HG03095 (cell line): ENCODE data around the gene TEX2.
"Not testable (repeated sequence)": the region's sequence is repeated elsewhere in the genome, so short reads cannot be mapped to it uniquely, and the experiment has no call there.

Experiments used
- ATAC-seq: cut with Tn5 transposase; IDR thresholded peaks from one replicate; pipeline ENCODE4 v1.9.1; 2021; ENCODE audit warnings: moderate library complexity; ENCODE audit not compliant: unreplicated experiment

TEX2 gene

DNA sequence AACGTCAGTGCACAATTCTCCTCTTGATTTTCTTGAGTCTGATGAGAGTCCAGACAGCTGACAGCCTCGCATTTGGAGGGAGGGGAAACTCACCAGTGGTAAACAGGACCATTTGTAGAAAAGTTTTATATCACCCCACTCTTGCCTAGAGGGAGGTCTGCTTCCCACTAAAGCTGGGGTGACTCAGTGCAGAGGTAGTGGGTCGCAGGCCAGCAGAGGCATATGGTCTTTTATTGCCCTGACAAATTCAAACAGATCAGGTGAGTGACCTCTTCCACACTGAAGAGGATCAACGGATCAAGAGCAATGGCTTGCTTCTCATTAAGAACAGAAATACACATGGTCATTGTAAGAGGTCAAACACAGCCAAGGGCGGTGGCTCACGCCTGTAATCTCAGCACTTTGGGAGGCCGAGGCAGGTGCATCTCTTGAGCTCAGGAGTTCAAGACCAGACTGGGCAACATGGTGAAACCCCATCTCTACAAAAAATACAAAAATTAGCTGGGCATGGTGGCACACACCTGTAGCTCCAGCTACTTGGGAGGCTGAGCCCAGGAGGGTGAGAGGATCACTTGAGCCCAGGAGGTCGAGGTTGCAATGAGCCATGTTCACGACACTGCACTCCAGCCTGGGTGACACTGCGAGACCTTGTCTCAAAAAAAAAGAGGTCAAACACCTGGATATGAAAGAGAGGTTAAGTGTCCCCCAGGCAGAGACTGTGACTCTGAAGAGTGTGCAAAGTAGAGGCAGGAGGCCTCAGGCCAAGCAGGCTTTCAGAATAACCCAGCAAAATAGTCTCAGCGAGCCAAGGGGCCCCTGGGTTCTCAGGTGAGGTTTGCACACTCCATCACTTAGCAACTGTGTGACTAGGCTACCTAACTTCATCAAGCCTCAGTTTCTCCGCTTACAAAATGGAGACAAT lies 76.6 kb downstream of the TEX2 start:
- ATAC-seq, result no peak

DNA sequence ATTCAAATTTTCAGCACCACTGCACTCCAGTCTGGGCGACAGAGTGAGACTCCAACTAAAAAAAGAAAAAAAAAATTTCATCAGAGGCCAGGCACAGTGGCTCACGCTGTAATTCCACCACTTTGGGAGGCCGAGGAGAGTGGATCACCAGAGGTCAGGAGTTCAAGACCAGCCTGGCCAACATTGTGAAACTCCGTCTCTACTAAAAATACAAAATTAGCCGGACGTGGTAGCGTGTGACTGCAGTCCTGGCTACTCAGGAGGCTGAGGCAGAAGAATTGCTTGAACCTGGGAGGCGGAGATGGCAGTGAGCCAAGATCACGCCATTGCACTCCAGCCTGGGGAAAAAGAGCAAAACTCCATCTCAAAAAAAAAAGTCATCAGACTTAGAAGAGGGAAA lies 77.5 kb downstream of the TEX2 start:
- ATAC-seq, result not testable (repeated sequence)

DNA sequence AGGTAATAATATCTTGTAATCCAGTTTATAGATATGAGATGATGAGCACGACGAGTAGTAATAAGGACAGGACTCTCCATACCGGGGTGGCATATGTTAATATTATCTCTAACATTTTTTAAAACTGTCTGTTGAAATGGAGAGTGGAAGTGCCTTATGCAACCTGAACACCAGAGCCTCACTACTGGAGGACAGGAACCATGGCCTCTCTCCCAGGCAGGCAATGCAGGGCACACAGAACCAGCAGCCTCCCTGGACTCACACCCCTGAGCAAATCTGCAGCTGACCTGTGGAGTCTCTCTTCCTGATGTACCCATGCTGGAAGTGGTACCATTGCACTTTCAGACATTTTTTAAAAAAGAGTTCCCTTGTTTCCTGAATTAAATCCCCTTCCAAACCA lies 78.0 kb downstream of the TEX2 start:
- no peak for ATAC-seq

DNA sequence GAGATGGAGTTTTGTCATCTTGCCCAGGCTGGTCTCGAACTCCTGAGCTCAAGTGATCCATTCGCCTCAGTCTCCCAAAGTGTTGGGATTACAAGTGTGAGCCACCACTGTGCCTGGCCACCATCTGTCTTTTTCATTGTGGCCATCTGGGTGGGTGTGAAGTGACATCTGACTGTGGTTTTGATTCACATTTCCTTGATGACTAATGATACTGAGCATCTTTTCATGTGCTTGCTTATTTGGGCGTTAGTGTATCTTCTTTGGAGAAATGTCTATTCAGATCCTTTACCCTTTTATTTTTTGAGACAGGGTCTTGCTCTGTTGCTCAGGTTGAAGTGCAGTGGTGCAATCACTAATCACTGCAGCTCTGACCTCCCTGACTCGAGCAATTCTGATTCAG lies 79.2 kb downstream of the TEX2 start:
- ATAC-seq, result no peak

DNA sequence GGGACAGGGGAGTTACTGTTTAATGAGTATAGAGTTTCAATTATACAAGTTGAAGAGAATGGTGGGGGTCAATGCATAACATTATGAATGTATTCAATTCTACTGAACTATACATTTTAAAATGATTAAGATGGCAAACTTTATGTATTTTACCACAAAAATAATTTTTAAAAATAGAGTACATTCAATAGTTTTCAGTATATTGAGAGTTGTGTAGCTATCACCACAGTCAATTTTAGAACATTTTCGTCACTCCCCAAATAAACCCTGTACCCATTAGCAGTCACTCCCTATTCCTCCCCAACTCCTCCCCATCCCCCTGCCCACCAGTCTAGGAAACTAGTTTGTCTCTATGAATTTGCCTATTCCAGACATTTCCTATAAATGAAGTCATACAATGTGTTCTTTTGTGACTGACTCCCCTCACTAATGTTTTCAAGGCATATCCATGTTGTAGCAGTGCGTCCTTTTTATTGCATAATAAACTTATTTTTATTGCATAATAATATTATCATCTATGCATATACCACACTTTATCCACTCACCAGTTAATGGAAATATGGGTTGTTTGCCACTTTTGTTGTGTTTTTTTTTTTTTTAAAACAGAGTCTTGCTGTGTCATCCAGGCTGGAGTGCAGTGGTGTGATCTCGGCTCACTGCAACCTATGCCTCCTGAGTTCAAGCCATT lies 80.6 kb downstream of the TEX2 start:
- no peak for ATAC-seq

DNA sequence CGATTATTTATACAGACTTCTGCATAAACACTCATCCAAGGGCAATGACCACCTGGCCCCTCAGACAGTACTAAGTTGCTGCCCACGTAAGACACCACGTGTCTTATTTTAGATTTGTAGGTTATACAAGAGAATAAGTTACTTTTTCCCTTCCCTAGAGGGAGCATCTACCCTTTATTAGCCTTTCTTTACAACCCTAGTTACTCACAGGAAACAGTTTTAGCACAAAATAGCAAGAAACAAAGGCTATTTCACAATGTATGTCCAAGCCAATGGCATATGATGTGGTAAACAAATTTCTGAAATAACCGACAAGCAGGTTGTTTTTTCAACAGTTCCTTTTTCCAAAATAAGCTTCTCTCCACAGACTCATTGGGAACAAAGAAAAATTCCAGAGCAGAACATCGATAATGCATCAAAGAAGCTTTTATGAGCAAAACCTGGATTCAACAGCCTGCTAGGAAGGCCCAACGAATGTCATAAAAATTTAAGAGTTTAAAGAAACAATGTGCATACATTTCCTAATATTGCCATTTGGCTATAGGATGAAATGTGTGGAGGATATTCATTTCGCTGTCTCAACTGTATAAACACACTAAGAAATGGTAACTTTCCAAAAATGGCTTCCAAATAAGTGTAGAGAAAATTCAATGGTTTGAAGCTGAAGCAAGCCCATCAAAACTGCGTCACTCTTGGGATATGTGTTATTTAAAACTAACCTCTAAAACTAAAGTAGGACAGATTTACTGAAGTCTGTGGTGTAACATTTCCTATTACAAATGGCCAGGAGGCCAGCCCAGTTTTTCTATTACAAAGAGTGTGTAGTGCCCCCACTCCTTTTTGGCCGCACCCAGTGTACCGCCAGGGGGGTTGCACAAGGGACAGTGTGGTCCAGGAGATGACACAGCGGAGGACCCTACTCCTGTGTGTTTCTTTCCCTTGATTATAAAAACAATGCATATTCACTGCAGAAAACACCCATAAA lies 82.7 kb downstream of the TEX2 start:
- ATAC-seq, result no peak

DNA sequence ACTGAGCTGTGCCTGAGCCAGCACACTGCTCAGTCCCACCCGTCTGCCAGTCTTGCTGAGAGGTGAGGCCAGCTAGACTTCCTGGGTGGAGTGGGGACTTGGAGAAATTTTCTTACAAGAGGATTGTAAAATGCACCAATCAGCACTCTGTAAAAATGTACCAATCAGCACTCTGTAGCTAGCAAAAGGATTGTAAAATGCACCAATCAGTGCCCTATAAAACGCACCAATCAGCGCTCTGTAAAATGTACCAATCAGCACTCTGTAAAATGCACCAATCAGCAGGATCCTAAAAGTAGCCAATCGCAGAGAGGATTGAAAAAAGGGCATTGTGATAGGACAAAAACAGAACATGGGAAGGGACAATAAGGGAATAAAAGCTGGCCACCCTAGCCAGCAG lies 84.0 kb downstream of the TEX2 start:
- ATAC-seq, result not testable (repeated sequence)

DNA sequence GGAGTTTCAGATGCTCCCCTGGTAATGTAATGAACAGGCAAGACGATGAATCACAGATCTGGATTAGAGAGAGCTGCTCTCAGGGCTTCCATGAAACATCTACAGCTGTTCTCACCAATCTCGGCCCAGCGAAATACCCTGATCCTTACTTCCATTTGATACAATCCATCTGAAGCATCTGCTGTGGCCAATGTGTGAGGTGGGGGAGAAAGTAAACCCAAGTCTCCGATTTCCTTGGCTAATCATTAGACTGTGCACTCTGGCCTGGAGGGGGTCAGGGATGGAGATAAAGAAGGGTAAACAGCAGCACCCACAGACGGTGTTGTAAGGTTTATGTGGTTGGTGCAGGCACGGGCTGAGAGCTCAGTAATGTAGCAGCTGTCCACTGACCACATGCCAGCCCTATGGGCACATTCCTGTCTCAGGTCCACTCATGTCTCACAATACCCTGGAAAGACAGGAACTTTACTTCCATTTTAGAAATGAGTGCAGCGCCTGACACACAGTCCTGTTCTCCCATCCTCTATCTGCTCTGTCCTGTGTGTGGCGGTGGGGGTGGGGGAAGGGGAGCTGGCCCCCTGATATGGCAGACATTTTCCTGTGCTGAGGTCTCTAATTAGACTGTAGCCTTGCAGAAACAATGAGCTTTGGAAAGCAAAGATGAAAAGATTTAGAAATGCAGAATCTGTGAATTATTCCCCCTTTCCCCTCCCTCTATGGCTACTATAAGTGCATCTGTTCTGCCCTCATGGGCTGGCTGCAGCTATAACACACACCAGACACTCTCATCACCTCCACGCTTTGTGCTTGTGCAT lies 84.8 kb downstream of the TEX2 start:
- ATAC-seq, result no peak

DNA sequence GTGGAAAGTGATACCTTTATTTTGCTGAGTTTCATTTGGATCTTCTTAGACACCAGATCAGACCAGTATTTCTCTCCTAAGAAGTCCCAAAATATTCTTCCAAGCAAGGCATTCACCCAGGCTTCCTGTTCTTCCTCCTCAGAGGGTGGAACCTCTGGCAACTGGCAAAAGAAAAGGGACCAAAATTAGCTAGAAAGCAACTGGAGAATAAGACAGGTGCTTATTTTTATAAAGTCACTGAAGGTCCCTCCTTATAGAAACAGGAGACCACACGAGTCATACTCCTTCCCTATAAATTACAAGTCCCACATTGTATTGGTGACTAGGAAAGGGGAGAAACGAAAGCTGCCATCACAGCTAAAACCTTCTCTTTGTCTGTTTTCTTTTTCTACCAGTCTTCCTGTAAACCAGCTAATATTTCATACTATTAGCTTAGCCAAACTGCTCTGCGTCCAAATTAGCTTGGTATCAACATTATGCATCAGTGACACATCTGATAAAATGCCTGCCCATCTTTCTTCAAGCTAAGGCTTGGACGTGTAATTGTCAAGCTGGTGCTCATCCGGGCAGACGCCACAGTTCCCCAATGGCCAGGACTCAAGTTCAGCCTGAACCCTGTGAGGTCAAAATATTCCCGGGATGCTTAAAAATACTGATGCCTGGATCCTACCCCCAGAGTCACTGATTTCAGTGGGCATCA lies 85.6 kb downstream of the TEX2 start:
- ATAC-seq, result no peak

DNA sequence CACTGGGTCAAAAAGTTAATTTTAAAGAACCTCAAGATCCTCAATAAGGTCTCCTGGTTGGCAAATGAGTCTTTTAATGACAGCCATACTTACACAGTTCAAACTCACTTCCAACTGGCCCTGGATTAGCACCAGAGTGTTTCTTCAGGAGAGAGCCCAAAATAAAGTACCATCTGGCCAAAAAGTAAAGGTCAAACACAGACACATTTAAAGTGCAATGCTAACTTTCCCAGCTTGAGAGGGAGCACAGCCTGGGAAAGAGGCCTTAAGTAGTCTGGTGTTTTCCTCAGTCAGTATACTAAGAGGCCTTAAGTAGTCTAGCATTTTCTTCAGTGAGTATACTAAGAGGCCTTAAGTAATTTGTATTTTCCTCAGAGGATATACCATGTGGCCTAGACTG lies 86.5 kb downstream of the TEX2 start:
- no peak for ATAC-seq

DNA sequence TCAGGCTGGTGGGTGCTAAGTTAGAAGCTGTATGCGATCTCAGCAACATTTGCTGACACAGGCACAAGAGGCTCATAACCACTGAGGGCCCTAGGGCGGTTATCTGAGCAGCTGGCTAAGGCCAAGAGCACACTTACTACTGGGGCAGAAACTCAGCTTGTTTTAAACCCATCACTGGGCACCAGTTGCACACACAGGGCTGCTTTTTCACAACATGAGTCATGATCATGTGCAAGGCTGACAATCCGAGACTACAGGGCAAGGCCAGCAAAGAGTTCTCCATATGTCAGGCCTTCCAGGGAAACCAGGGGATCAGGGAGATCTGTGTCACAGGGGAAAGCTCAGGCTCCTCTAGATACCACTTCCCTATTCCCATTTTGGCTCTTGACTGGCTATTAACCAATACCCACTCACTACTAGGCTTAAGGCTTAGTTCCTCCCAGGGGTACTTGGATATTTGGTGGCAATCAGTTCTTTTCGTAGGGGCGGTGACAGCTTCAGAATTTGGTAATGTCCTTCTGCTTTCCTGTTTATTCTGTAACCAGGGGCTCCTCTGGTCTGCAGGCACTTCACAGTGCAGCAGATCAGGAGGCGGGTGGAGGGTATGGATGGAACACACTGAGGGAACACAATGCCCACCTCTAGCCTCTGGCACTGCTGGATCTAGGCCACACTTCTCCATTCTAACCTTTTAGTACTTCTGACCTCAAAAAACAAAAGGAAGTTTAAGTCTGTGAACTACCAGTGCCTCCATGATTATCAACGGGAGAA lies 88.2 kb downstream of the TEX2 start:
- ATAC-seq, result no peak

DNA sequence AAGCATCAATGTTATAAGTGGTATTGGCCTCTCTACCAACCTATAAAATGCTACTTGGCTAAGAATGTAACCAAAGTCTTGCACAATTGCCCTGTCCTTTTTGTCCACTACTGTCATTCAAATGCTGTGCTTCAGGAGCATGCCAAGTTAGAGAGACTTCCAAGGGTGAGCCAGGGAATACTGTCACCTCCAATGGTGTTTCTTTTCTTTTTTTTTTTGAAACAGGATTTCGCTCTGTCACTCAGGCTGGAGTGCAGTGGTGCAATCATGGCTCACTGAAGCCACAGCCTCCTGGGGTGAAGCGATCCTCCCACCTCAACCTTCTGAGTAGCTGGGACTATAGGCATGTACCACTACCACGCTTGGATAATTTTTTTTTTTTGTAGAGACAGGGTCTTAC lies 89.4 kb downstream of the TEX2 start:
- no peak for ATAC-seq

DNA sequence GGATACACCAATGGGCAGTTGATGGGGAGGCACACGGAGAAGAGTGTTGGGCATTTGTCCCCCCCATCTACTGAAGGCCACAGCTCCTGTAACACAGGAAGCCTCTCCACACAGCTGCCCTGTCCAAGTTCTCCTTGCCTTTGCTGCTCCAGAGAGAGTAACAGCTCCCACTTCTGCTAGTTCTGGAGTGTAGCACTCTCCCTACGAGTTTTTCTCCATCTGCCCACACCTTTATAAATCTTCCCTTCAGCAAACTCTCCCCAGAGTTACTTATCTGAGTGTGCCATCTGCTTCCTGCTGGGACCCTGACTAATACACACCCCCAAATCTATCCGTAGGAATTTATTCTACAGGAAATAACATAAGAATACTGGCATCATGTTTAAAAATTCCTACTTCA lies 90.5 kb downstream of the TEX2 start:
- no peak for ATAC-seq

DNA sequence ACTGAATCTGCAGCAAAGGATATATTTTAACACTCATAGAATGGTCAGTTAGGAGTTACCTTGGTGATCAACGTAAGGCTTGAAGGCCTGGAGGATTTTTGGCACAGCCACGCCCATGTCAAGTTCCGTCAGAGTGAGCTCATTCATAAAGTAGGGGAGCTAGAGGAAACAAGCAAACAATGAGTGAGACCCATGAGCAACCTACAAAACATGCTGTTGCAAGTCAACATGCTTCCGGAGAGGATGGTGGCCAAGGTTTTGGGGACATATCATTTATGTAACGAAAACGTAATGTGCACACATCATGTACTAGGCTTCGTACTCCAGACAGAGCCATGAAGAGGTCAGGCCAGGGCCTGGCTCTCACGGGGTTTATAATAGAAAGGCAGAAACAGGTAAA lies 92.0 kb downstream of the TEX2 start:
- ATAC-seq, result no peak

DNA sequence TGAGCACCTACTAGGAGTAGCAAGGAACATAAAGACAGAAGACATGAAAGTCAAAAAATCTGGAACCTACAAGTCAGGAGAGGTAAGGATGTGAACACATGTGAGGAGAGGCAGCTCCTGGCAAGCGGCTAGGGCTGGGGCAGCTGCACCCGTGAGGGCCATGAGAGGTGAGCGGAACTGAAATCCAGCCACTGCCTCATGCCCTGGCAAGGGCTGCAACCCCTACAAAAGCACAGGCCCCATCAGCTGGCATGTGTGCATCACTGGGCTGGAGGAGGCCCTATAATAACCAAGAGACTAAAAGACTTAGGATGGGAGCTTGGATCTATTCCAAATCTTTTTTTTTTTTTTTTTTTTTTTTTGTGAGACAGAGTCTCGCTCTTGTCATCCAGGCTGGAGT lies 92.8 kb downstream of the TEX2 start:
- ATAC-seq, result no peak

DNA sequence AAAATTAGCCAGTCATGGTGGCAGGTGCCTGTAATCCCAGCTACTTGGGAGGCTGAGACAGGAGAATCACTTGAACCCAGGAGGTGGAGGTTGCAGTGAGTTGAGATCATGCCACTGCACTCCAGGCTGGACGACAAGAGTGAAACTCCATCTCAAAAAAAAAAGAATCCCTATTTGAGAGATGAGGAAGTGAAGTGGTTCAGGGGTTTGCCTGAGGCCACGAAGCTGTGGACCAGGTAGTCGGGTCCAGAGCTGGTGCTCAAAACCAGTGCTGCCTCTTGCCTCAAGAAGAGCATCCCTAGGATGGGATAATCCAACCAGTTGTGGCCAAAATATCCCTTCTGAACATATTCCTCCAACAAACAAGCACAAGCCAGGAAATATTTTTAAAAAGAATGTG lies 95.4 kb downstream of the TEX2 start:
- not testable (repeated sequence) for ATAC-seq

DNA sequence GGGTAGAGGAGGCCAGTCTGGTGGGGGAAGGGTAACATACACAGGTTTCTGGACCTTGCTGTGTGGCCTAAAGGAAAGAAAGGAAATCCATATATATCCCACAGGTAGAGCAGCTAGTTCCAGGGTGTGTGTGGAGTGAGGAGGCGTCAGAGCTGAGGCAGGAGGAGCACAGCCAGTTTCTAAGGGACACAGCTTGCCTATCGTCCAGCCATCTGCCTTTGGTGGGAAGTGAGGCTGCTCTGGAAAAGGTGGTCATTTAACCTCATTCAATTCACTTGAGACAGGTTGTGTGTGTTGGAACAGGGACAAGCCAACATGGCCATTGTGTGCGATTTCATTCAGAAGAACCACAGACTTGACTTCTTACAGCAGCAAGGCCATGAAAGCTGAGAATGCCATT lies 96.2 kb downstream of the TEX2 start:
- no peak for ATAC-seq

DNA sequence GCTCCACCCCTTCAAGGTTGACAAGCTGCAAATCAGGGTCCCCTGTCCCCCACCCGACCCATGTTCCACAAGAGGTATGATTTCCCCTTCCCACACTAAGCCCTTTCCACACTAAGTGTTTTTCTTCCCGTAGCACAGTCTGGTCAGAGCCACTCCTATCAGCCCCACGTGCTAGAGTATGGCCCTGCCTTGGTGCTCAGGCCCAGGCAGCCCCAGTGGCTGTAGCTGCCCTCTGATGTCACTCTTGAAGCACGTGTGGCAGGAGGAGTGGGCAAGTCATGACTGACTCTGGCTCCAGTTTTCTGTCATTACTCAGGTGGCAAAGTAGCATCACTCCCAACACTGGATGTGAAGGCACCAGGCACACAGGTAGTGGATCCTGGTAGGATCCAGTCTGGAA lies 97.7 kb downstream of the TEX2 start:
- no peak for ATAC-seq
